Measurements from ENCODE around the gene LAMC3.

Gene LAMC3

DNA sequence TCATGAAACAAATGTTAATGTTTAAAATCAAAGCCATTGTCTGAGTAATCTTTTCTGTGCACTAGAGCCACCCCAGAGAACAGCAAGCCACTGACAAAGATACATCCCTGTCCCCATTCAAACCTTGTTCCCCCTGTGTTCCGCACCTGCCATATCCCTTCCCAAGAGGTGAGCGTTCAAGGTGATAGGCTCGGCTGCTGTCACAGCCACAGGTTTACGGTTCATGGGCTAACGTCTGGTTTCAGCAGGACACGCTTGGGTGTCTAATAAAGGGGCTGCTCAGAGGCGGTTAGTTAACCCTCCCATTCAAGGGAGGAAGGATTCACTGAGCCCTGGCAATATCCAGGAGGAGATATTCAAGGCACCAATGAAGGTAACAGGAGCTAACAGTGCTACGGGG lies 24.5 kb upstream of the LAMC3 start:
- Histone ChIP-seq H3K27ac (no peak overlapping the region), H3K4me3 (ENCODE audit: low read depth, low read length) (no peak overlapping the region), H3K27me3 (replicated peaks) (peaks cover 92% of the 10 kb centered on the region), H3K36me3 (replicated peaks) (no peaks in the 10 kb centered on the region)
- no peak for DNase-seq
- in situ Hi-C loops (cut with HindIII; ENCODE audit: low pct_ligation_motif_present, low sequenced_read_pairs) = no loop called here
- no peak for TF ChIP-seq CTCF (IDR thresholded peaks at IDR 0.05; ENCODE audit: low read depth, low read length, missing control alignments)

- no peaks in the 10 kb centered on the region for H3K36me3 ChIP-seq (replicated peaks)
- H3K4me3 ChIP-seq (ENCODE audit: low read depth, low read length) = no peak overlapping the region
- no peak for DNase-seq
- no peak overlapping the region for H3K27ac ChIP-seq
- peaks cover 92% of the 10 kb centered on the region for H3K27me3 ChIP-seq (replicated peaks)
- no peak for TF ChIP-seq CTCF (IDR thresholded peaks at IDR 0.05; ENCODE audit: low read depth, low read length, missing control alignments)
- in situ Hi-C loops (cut with HindIII; ENCODE audit: low pct_ligation_motif_present, low sequenced_read_pairs) = no loop called here
Observed at GRCh38 chr9:130985029-130985428, 23.9 kb upstream of the LAMC3 start.

DNA sequence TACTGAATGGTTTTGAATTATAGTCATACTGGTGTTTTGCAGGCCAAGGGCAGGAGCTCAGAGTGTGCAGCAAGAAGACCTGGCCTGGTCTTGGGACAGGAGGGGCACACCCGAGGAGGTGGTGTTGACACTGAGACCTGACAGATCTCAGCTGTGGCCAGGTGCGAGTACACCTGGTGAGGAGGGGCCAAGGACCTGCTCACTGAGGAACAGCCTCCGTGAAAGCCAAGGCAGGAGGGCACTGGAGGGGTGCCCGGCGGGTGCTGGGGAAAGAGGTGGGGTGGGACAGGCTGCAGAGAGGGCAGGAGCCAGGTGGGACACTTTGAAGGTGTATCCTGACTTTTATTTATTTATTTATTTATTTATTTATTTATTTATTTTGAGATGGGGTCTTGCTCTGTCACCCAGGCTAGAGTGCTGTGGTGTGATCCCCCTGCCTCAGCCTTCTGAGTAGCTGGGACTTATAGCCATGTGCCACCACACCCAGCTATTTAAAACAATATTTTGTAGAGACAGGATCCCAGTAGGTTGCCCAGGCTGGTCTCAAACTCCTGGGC lies 23.3 kb upstream of the LAMC3 start:
- H3K36me3 ChIP-seq (replicated peaks) = no peaks in the 10 kb centered on the region
- no peak overlapping the region for H3K4me3 ChIP-seq (ENCODE audit: low read depth, low read length)
- DNase-seq = no peak
- no peak overlapping the region for H3K27ac ChIP-seq
- H3K27me3 ChIP-seq (replicated peaks) = peaks cover 90% of the 10 kb centered on the region
- TF ChIP-seq CTCF (IDR thresholded peaks at IDR 0.05; ENCODE audit: low read depth, low read length, missing control alignments) = no peak
- in situ Hi-C loops (cut with HindIII; ENCODE audit: low pct_ligation_motif_present, low sequenced_read_pairs) = no loop called here

- in situ Hi-C loops (cut with HindIII; ENCODE audit: low pct_ligation_motif_present, low sequenced_read_pairs) = no loop called here
- H3K4me3 ChIP-seq (ENCODE audit: low read depth, low read length) = no peak overlapping the region
- no peak for TF ChIP-seq CTCF (IDR thresholded peaks at IDR 0.05; ENCODE audit: low read depth, low read length, missing control alignments)
- no peak overlapping the region for H3K27ac ChIP-seq
- peaks cover 90% of the 10 kb centered on the region for H3K27me3 ChIP-seq (replicated peaks)
- no peak for DNase-seq
- no peaks in the 10 kb centered on the region for H3K36me3 ChIP-seq (replicated peaks)
Observed at GRCh38 chr9:130986356-130986965, 22.5 kb upstream of the LAMC3 start.

- Histone ChIP-seq H3K36me3 (replicated peaks) (no peaks in the 10 kb centered on the region), H3K4me3 (ENCODE audit: low read depth, low read length) (no peak overlapping the region), H3K27ac (no peak overlapping the region), H3K27me3 (replicated peaks) (peaks cover 87% of the 10 kb centered on the region)
- in situ Hi-C loops (cut with HindIII; ENCODE audit: low pct_ligation_motif_present, low sequenced_read_pairs) = no loop called here
- no peak for TF ChIP-seq CTCF (IDR thresholded peaks at IDR 0.05; ENCODE audit: low read depth, low read length, missing control alignments)
- DNase-seq = no peak
Observed at GRCh38 chr9:130987054-130987453, 21.9 kb upstream of the LAMC3 start.

Data from brain microvascular endothelial cell (primary cell).